ENCODE results near the gene ISLR. TPM values are rescaled to one million over a fixed set of nuclear protein-coding genes. Genes with fewer than 3 reads are reported as not detected.

ISLR gene
- total RNA-seq, 2 donors from 2014 or later, result 0.29 TPM; not detected in 1

GRCh38 chr15:74167891-74168331 lies 5.6 kb upstream of the ISLR start:
- H3K9me3 ChIP-seq (ENCODE audit: control insufficient read depth, low read length), result no peaks in the 10 kb centered on the region
- no peak overlapping the region for H3K27ac ChIP-seq (ENCODE audit: low read depth, low read length)
- H3K9me3 Mint-ChIP-seq, result no peaks in the 10 kb centered on the region
- no peak overlapping the region for H3K4me3 ChIP-seq (ENCODE audit: low read length)
- TF ChIP-seq CTCF (conservative IDR thresholded peaks at IDR 0.05), result no peak
- peak; percentile 38 for DNase-seq
- no peaks in the 10 kb centered on the region for H3K4me1 ChIP-seq (ENCODE audit: control insufficient read depth, insufficient read depth, low read length)
- no peaks in the 10 kb centered on the region for H3K4me1 Mint-ChIP-seq
- no peak overlapping the region for H3K27ac Mint-ChIP-seq
- H3K4me3 Mint-ChIP-seq, result no peak overlapping the region
- no peaks in the 10 kb centered on the region for H3K27me3 ChIP-seq (ENCODE audit: control insufficient read depth, insufficient read depth, low read length, poor library complexity, severe bottlenecking)
- H3K36me3 ChIP-seq (ENCODE audit: control insufficient read depth, insufficient read depth, low read length), result no peaks in the 10 kb centered on the region
- peaks cover 4% of the 10 kb centered on the region for H3K27me3 Mint-ChIP-seq (ENCODE audit: insufficient read depth)
- no peaks in the 10 kb centered on the region for H3K36me3 Mint-ChIP-seq (ENCODE audit: low read depth)
- no peak overlapping the region for H3K9ac ChIP-seq (ENCODE audit: extremely low read depth, low read length, poor library complexity, severe bottlenecking)
- WGBS, 2 experiments (ENCODE audit: insufficient coverage in 1 of 2, insufficient read length in 1 of 2), result 79 to 85% methylated on average over 2 to 4 of the region's 4 CpGs

GRCh38 chr15:74168711-74169126 lies 4.8 kb upstream of the ISLR start:
- Mint-ChIP-seq H3K27me3 (ENCODE audit: insufficient read depth) (peaks cover 4% of the 10 kb centered on the region), H3K9me3 (no peaks in the 10 kb centered on the region), H3K4me1 (peaks cover 6% of the 10 kb centered on the region), H3K4me3 (no peak overlapping the region), H3K27ac (no peak overlapping the region), H3K36me3 (ENCODE audit: low read depth) (no peaks in the 10 kb centered on the region)
- Histone ChIP-seq H3K9me3 (ENCODE audit: control insufficient read depth, low read length) (no peaks in the 10 kb centered on the region), H3K36me3 (ENCODE audit: control insufficient read depth, insufficient read depth, low read length) (no peaks in the 10 kb centered on the region), H3K27me3 (ENCODE audit: control insufficient read depth, insufficient read depth, low read length, poor library complexity, severe bottlenecking) (no peaks in the 10 kb centered on the region), H3K9ac (ENCODE audit: extremely low read depth, low read length, poor library complexity, severe bottlenecking) (no peak overlapping the region), H3K27ac (ENCODE audit: low read depth, low read length) (no peak overlapping the region), H3K4me1 (ENCODE audit: control insufficient read depth, insufficient read depth, low read length) (no peaks in the 10 kb centered on the region), H3K4me3 (ENCODE audit: low read length) (no peak overlapping the region)
- DNase-seq, result no peak
- TF ChIP-seq CTCF (conservative IDR thresholded peaks at IDR 0.05), result no peak
- 69% methylated on average over 3 of the region's 3 CpGs; no CpG with 5 or more reads in 1 of the 2 experiments for WGBS, 2 experiments (ENCODE audit: insufficient coverage in 1 of 2, insufficient read length in 1 of 2)

GRCh38 chr15:74170071-74170844 lies 3.3 kb upstream of the ISLR start:
- H3K27me3 ChIP-seq (ENCODE audit: control insufficient read depth, insufficient read depth, low read length, poor library complexity, severe bottlenecking), result no peaks in the 10 kb centered on the region
- H3K4me3 Mint-ChIP-seq, result no peak overlapping the region
- no peaks in the 10 kb centered on the region for H3K4me1 ChIP-seq (ENCODE audit: control insufficient read depth, insufficient read depth, low read length)
- no peak for DNase-seq
- no peak overlapping the region for H3K27ac ChIP-seq (ENCODE audit: low read depth, low read length)
- no peaks in the 10 kb centered on the region for H3K36me3 Mint-ChIP-seq (ENCODE audit: low read depth)
- H3K36me3 ChIP-seq (ENCODE audit: control insufficient read depth, insufficient read depth, low read length), result no peaks in the 10 kb centered on the region
- H3K9me3 ChIP-seq (ENCODE audit: control insufficient read depth, low read length), result no peaks in the 10 kb centered on the region
- WGBS, 2 experiments (ENCODE audit: insufficient coverage in 1 of 2, insufficient read length in 1 of 2), result 84 to 90% methylated on average over 5 to 15 of the region's 15 CpGs
- H3K27ac Mint-ChIP-seq, result no peak overlapping the region
- H3K27me3 Mint-ChIP-seq (ENCODE audit: insufficient read depth), result peaks cover 2% of the 10 kb centered on the region
- peaks cover 6% of the 10 kb centered on the region for H3K4me1 Mint-ChIP-seq
- no peaks in the 10 kb centered on the region for H3K9me3 Mint-ChIP-seq
- H3K9ac ChIP-seq (ENCODE audit: extremely low read depth, low read length, poor library complexity, severe bottlenecking), result no peak overlapping the region
- no peak overlapping the region for H3K4me3 ChIP-seq (ENCODE audit: low read length)
- no peak for TF ChIP-seq CTCF (conservative IDR thresholded peaks at IDR 0.05)

Data from endodermal cell (in vitro differentiated cells).